HG03575 (cell line): ENCODE data around the gene PTPRD.

Source experiments
- ATAC-seq: cut with Tn5 transposase; IDR thresholded peaks from one replicate; pipeline ENCODE4 v1.9.1; 2021; ENCODE audit not compliant: unreplicated experiment, insufficient number of reproducible peaks, low FRiP score; ENCODE audit errors: extremely low read depth

Gene PTPRD

GRCh38 chr9:8622222-8622802, 1990.5 kb downstream of the PTPRD start:
- no peak for ATAC-seq

DNA sequence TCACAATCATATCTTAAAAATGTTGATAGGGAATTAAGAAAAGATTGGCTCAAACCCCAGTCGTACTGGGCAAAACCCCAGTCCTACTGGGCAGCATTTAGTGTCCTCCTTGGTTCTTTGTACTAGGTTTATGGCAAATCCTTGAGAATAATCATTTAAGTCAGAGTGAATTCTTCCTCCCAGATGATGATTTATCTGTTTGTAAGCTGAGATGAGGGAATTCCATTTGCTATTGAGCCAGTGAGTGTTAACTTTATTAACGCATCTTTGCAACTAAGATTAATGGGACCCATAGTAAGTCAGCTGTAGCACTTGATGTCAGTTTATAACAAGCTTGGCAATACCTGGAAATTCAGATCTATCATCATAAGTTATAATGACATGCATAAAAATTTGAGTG, 1991.4 kb downstream of the PTPRD start:
- ATAC-seq, result no peak

GRCh38 chr9:8616414-8616813, 1996.4 kb downstream of the PTPRD start:
- ATAC-seq, result no peak

- ATAC-seq, result no peak
Measured at GRCh38 chr9:8614926-8615440, 1997.8 kb downstream of the PTPRD start.

DNA sequence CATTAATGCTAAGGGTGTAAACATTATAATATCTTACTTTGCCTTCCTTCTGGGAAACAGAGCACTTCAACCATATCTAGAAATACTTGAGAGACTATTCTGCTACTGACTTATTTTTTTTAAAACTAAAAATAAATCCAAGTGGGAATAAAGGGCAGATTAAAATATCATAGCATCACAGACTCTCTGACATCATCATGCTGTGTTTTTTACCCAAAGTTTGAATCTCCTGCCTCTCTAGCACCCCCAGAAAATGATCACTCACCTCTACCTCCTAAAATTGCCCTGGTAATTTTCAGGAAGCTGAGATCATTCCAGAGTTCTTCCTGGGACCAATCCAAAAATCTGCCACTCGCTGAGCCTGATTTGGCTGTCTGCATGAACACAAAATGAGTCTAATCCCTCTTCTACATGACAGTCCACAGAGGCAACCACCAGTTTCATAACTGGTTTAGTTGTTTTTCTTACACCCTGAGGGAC, 1999.4 kb downstream of the PTPRD start:
- ATAC-seq, result no peak

GRCh38 chr9:8611153-8611552, 2001.6 kb downstream of the PTPRD start:
- no peak for ATAC-seq

DNA sequence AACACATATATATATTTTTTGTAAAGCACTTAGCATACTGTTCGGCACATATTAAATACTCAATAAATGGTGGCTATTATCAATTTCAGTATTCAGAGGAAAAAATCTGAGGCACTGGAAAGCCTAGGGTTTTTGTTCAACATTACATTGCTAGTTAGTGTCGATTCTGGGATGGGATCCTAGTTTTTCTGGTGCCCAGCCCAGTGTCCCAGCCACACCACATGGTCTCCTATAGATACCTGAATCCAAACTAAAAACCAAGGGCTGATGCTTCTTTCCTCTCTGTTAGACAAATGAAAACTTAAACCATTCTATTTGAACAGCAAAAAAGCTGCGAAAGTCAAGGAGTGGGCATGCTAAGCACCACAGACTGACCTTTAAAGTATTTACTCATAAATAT, 2002.5 kb downstream of the PTPRD start:
- no peak for ATAC-seq

- ATAC-seq, result no peak
Measured at GRCh38 chr9:8605096-8605495, 2007.7 kb downstream of the PTPRD start.

- ATAC-seq, result no peak
Measured at GRCh38 chr9:8604201-8604600, 2008.6 kb downstream of the PTPRD start.

DNA sequence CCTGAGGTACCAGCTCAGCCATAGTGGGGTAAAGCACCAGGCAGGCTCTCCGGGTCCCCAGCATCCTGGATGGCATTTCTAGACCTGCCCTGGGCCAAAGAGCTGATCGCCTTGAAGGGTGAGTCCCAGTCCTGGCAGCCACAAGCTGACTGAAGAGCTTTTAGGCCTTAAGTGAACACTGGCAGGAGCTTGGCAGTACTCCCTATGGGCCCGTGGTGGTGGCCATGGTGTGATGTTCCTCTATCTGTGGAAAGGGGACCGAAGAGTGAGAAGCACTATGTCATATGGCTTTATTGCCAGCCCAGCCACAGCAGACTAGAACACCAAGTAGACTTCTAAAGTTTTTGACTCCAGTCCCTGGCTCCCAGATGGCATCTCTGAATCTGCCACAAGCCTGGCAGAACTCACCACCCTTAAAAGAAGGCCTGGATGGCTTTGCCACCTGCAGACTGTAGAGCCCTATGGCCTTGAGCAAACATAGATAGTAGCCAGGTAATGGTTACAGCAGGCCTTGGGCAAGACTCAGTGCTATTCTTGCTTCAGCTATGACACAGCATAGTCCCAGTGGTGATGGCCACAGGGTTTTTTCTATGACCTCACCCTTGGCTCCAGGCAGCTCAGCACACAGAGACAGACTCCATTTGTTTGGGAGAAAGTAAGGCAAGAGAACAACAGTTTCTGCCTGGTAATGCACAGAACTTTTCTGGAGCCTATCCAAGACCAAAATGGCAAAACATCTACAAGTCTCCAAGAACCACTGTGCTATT, 2011.7 kb downstream of the PTPRD start:
- ATAC-seq, result no peak

DNA sequence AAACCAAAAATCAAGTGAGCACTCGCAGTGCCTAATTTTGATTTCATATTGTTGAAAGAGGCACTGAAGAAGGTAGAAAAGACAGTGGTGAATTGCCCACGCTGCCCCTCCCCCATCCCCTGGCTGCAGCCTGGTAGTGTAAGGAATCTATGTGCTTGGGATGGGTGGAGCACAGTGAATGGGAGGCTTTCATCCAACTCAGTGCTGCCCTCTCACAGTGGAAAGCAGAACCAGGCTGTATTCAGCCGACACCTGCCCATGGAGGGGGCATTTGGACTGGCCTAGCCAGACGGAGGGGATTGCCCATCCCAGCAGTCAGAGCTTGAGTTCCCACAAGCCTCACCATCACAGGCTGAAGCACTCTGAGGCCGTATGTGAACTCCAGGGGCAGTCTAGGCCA, 2012.9 kb downstream of the PTPRD start:
- ATAC-seq, result no peak

DNA sequence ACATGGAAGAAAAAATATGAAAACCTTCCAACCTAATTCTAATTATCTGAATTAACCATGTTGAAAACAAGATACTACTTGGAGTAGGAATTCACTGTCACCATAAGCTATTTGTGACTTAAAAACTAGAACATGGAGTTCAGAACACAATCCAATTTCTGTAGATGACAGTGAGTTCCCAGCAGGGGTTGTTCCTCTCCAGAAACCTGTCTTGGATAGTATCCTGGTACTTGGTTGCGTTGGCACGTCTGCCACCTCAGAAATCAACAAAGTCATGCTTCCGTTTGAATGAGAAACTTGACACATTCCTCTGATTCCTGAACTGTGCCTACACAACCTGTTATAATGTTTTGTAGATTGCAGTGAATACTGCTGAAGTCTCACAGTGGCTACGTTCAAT, 2023.3 kb downstream of the PTPRD start:
- ATAC-seq, result no peak

- no peak for ATAC-seq
Measured at GRCh38 chr9:8585036-8585435, 2027.8 kb downstream of the PTPRD start.

GRCh38 chr9:8579661-8580060, 2033.1 kb downstream of the PTPRD start:
- ATAC-seq, result no peak

- no peak for ATAC-seq
Measured at GRCh38 chr9:8576741-8577140, 2036.1 kb downstream of the PTPRD start.

- no peak for ATAC-seq
Measured at GRCh38 chr9:8574846-8575245, 2038.0 kb downstream of the PTPRD start.

DNA sequence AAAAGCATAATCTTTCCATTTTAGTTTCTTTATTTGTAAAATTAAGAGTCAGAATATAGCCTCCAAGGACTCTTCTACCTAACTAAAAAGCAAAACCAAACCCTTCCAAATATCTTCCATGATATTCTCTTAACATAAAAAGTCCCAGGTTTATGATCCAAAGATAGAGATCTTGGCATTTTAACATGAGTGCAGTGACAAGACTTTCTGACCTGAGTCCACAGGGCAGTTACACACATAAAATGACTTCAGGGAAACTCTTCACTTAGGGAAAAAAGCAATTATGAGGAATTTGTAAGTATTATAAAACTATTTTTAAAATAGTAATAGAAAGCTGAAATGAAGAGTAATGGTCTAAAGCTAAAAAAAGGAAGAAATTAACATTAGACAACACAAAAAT, 2040.6 kb downstream of the PTPRD start:
- ATAC-seq, result no peak

- ATAC-seq, result no peak
Measured at GRCh38 chr9:8571643-8572042, 2041.2 kb downstream of the PTPRD start.

DNA sequence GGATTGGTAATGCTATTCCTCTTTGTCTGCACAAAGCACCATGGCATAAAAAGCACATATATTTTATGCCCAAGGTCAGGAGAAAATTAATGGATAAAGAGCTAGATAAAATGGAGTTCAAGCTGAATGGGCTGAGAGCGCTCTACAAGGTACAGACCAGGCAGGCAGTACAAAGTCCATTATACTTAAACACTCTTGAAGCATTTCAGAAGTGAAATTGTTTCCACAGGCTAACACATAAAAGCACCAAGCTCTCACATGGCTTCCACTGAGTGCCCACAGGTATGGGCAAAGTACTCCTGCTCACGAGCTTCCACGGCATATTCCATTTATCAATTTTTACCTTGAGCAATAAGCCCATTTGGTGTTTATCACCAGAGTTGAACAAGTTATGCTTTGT, 2042.0 kb downstream of the PTPRD start:
- no peak for ATAC-seq

- no peak for ATAC-seq
Measured at GRCh38 chr9:8569823-8570222, 2043.0 kb downstream of the PTPRD start.
